ENCODE results near the gene JPH4. TPM values are rescaled to one million over a fixed set of nuclear protein-coding genes. Genes with fewer than 3 reads are reported as not detected.

Gene JPH4
- total RNA-seq, 1 donor from 2014 or later: 2.0 TPM

DNA sequence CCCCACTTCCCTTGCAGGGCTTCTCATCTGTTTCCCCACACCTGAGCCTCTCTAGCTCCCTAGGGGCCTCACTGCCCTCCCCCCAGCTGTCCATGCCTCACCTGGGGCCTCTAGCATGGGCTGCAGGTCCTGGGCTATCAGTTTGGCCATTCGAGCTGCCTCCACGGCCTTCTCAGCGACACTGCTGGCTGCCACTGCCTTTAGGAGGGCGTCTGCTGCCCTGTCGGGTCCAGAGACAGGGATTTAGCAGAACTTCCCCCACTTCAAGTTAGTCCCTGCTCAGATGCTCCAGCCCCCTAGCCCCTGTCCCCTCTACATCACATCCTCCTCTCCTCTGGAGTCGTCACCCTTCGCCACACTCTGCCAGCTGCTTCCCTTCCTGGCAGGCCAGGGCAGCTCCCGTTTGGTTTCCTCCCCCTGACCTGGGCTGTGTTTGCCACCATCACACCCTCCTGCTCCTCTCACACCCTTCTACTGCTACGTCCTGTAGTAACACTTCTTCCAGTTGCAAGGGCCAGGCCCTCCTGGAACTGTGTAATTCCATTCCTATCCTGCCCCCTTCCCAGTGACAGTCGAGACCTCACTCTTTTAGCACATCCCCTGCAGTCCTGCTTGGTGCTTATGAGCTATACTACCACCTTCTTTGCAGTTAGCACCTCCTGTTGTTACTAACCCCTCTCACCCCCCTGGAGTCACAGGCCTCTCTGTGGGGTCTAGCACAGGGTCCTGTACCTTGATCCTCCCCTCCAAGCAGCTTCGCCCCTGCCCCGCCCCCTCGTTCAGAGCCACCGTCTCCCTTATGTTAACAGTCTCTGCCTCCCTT lies 6.7 kb downstream of the JPH4 start:
- POLR2A ChIA-PET: no interaction called here
- CTCF ChIA-PET: no interaction called here
- H3K4me1 Mint-ChIP-seq: peaks cover 26% of the 10 kb centered on the region
- H3K4me3 Mint-ChIP-seq: no peak overlapping the region
- no peak for ATAC-seq (ENCODE audit: low read depth)
- no peak overlapping the region for H3K27ac Mint-ChIP-seq
- H3K27me3 Mint-ChIP-seq: peaks cover 36% of the 10 kb centered on the region
- peaks cover 6% of the 10 kb centered on the region for H3K36me3 Mint-ChIP-seq (ENCODE audit: low read depth)
- intact Hi-C loops (cut with micrococcal nuclease): no loop called here
- TF ChIP-seq, protein P1, sequence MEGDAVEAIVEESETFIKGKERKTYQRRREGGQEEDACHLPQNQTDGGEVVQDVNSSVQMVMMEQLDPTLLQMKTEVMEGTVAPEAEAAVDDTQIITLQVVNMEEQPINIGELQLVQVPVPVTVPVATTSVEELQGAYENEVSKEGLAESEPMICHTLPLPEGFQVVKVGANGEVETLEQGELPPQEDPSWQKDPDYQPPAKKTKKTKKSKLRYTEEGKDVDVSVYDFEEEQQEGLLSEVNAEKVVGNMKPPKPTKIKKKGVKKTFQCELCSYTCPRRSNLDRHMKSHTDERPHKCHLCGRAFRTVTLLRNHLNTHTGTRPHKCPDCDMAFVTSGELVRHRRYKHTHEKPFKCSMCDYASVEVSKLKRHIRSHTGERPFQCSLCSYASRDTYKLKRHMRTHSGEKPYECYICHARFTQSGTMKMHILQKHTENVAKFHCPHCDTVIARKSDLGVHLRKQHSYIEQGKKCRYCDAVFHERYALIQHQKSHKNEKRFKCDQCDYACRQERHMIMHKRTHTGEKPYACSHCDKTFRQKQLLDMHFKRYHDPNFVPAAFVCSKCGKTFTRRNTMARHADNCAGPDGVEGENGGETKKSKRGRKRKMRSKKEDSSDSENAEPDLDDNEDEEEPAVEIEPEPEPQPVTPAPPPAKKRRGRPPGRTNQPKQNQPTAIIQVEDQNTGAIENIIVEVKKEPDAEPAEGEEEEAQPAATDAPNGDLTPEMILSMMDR (IDR thresholded peaks at IDR 0.05): no peak
- DNase-seq: no peak
- no peaks in the 10 kb centered on the region for H3K9me3 Mint-ChIP-seq

DNA sequence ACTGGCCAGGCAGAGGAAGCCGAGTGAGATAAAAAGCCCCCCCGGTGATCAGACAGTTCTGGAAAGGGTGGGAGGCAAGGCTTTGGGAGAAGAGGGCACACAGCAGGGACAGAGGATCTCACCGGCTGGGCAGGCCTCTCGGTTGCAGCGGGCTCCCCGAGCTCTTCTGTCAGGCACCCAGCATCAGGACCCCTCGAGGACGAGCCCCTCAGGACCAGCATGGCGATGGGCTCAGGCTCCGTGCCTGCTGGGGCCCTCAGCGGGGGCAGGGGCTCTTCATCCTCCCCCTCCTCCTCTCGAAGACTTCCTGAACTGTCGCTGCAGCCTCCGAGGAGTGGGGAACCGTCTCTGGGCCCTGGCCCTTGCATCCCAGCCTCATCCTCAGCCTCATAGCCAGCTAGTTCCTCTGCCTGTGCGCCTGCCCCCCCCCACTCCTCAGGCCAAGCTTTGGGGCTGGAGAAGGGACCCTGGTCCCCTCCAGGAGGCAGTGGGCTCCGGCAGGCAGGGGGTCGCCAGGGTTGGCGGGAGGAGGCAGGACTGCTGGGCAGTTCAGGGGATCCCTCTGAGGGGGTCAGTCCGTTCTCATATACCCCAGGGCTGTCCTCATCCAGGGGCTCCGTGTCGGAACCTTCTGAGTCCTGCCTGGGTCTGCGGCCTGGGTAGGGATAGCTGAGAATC lies 7.6 kb downstream of the JPH4 start:
- peaks cover 26% of the 10 kb centered on the region for H3K4me1 Mint-ChIP-seq
- ATAC-seq (ENCODE audit: low read depth) (no peak), DNase-seq (no peak)
- intact Hi-C loops (cut with micrococcal nuclease): no loop called here
- ChIA-PET POLR2A (interaction anchor here (1.0 kb wide), 1 partner anchor 10 kb away, joined by 7 read pairs; no protein-coding TSS in a partner anchor), CTCF (no interaction called here)
- TF ChIP-seq, protein P1 (IDR thresholded peaks at IDR 0.05): no peak
- H3K27me3 Mint-ChIP-seq: peaks cover 29% of the 10 kb centered on the region
- H3K4me3 Mint-ChIP-seq: no peak overlapping the region
- H3K27ac Mint-ChIP-seq: no peak overlapping the region
- peaks cover 9% of the 10 kb centered on the region for H3K36me3 Mint-ChIP-seq (ENCODE audit: low read depth)
- no peaks in the 10 kb centered on the region for H3K9me3 Mint-ChIP-seq

DNA sequence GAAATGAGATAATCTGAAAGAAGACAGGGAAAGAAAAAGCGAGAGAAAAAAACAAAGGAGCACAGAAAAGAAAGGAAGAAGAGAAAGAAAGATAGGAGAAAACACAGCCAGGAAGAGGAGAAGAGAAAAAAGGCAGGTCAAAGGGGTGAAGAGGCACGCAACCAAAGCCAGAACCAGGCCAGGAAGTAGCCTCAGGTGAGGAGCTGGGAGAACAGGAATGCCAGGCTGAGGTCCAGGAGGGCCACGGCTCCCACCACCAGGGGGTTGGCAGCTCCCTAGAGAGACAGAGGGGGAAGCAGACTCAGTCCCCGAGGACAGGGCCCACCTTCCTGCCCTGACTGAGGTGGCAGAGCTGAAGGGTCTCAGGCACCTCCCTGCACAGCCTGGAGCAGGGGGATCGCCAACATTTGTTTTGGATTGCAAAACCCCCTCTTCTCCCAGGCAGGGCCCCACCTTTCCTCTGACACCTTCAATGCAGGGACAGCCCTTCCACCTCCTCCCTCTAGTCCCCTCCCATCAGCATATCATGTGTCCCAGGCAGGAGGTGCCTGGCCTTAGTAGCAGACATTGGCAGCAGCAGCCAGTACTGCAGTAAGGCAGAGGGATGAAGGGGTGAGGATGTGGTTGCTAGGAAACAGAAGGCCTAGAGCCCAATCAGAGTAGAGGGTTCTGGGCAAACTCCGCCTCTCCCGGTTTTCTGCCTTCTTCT lies 9.0 kb downstream of the JPH4 start:
- Mint-ChIP-seq H3K4me1 (peaks cover 27% of the 10 kb centered on the region), H3K27ac (no peak overlapping the region), H3K9me3 (no peaks in the 10 kb centered on the region), H3K4me3 (no peak overlapping the region), H3K27me3 (peaks cover 19% of the 10 kb centered on the region), H3K36me3 (ENCODE audit: low read depth) (peaks cover 21% of the 10 kb centered on the region)
- TF ChIP-seq, protein P1 (IDR thresholded peaks at IDR 0.05): no peak
- ATAC-seq (ENCODE audit: low read depth) (no peak), DNase-seq (no peak)
- CTCF ChIA-PET: interaction anchor here (1.3 kb wide), 1 partner anchor 10 kb away, joined by 3 read pairs; no protein-coding TSS in a partner anchor
- intact Hi-C loops (cut with micrococcal nuclease): no loop called here
- POLR2A ChIA-PET: no interaction called here

DNA sequence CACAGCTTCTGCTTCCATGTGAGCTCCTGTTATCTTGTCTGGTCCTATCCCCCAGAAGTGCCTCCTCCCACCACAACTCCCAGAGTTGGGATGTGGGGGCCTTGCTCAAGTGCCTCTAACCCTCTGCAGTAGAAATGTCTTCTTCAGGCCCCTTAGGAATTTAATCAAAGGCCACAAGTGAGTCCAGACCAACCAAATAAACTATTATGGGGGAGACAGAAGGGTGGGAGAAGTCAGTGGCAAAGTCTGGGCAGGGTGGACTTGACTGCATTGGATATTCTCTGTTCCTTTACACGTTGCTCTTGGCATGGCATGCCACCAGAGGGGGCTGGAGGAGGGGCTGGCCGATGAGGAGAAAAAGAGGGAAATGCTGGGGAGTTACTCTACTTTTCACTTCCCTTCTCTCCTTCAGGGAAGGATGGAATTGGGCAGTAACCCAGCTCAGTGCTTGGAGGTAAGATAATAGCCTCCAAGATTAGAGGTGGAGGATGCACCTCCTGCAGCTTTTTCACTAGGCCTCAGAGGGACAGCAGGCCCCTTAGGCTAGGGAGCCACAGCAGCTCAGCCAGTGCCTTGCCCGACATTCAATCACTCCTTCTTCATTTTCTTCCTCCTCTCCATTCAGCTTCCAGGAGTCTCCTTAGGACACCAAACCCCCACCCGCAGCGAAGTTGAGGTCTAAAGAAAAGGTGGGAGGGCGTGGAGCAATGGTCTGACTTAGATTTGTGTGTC lies 9.8 kb downstream of the JPH4 start:
- POLR2A ChIA-PET: interaction anchor here (0.9 to 3.2 kb wide), 3 partner anchors 13 to 248 kb away, joined by 3 to 41 read pairs (median 15); partner anchors contain the start of genes PABPN1 and THTPA
- intact Hi-C loops (cut with micrococcal nuclease): no loop called here

More for the DNA sequence above, 9.8 kb downstream of the JPH4 start:
- CTCF ChIA-PET: interaction anchor here (1.0 to 1.3 kb wide), 2 partner anchors 9 to 20 kb away, joined by 3 to 4 read pairs; no protein-coding TSS in a partner anchor
- Mint-ChIP-seq H3K4me3 (peak overlapping the region; percentile 100), H3K36me3 (ENCODE audit: low read depth) (peaks cover 29% of the 10 kb centered on the region), H3K9me3 (no peaks in the 10 kb centered on the region), H3K4me1 (peaks cover 27% of the 10 kb centered on the region), H3K27me3 (peaks cover 18% of the 10 kb centered on the region), H3K27ac (peak overlapping the region; percentile 61)
- TF ChIP-seq, protein P1 (IDR thresholded peaks at IDR 0.05): no peak
- ATAC-seq (ENCODE audit: low read depth) (no peak), DNase-seq (no peak)

Measured in activated B cell treated with CpG ODN at 0.5 μM for 24 hours (primary cell).